GM18517 (cell line): Measurements from ENCODE around the gene TBPL1.
"Not testable (repeated sequence)": the region's sequence is repeated elsewhere in the genome, so short reads cannot be mapped to it uniquely, and the experiment has no call there.

Experiments
- ATAC-seq: cut with Tn5 transposase; IDR thresholded peaks from one replicate; pipeline ENCODE4 v1.9.1; 2021; ENCODE audit warnings: mild to moderate bottlenecking, moderate library complexity; ENCODE audit not compliant: unreplicated experiment

Gene TBPL1

GRCh38 chr6:133952815-133953633 is at the start of gene TBPL1:
Gene TBPL1, plus strand, starts transcription at chr6:133953224. Its CDS starts 26,902 bp downstream, at chr6:133980126.
- peak; percentile 89 for ATAC-seq

- no peak for ATAC-seq
Measured at GRCh38 chr6:133903855-133904254, 49.2 kb upstream of the TBPL1 start.

- no peak for ATAC-seq
Measured at GRCh38 chr6:133906050-133906449, 47.0 kb upstream of the TBPL1 start.

- peak; percentile 90 for ATAC-seq
Measured at GRCh38 chr6:133916650-133917151, 36.3 kb upstream of the TBPL1 start.

- ATAC-seq: no peak
Measured at GRCh38 chr6:133917781-133918180, 35.2 kb upstream of the TBPL1 start.

GRCh38 chr6:133918208-133918930 is 34.7 kb upstream of the TBPL1 start:
- ATAC-seq: no peak

GRCh38 chr6:133919362-133919761 is 33.7 kb upstream of the TBPL1 start:
- no peak for ATAC-seq

GRCh38 chr6:133921249-133921859 is 31.7 kb upstream of the TBPL1 start:
- ATAC-seq: peak; percentile 53

- peak; percentile 93 for ATAC-seq
Measured at GRCh38 chr6:133923938-133924593, 29.0 kb upstream of the TBPL1 start.

GRCh38 chr6:133931221-133931620 is 21.8 kb upstream of the TBPL1 start:
- not testable (repeated sequence) for ATAC-seq

- not testable (repeated sequence) for ATAC-seq
Measured at GRCh38 chr6:133936352-133936751, 16.7 kb upstream of the TBPL1 start.

GRCh38 chr6:133937909-133938308 is 15.1 kb upstream of the TBPL1 start:
- ATAC-seq: no peak

GRCh38 chr6:133938533-133938932 is 14.5 kb upstream of the TBPL1 start:
- ATAC-seq: no peak

GRCh38 chr6:133939778-133940667 is 13.0 kb upstream of the TBPL1 start:
- no peak for ATAC-seq

- no peak for ATAC-seq
Measured at GRCh38 chr6:133945158-133945557, 7.9 kb upstream of the TBPL1 start.

GRCh38 chr6:133947302-133947900 is 5.6 kb upstream of the TBPL1 start:
- ATAC-seq: no peak

- no peak for ATAC-seq
Measured at GRCh38 chr6:133948472-133948871, 4.6 kb upstream of the TBPL1 start.

- no peak for ATAC-seq
Measured at GRCh38 chr6:133951227-133951626, 1.8 kb upstream of the TBPL1 start.
